GM11168 (cell line): ENCODE measurements around the gene LGR5.

Source experiments
- in situ Hi-C: fragments of 300-500 bp; cut with MboI; formaldehyde crosslinking; loops from one replicate; pipeline ENCODE4 v1.12.0; 2022; ENCODE audit warnings: low sequenced_read_pairs; ENCODE audit not compliant: unreplicated experiment

LGR5 gene

GRCh38 chr12:71585218-71585617, 145.6 kb downstream of the LGR5 start:
- in situ Hi-C loops = no loop called here

- in situ Hi-C loops = no loop called here
Measured at GRCh38 chr12:71587012-71587411, 147.4 kb downstream of the LGR5 start.

GRCh38 chr12:71589478-71589881, 149.9 kb downstream of the LGR5 start:
- in situ Hi-C loops = no loop called here

- in situ Hi-C loops = no loop called here
Measured at GRCh38 chr12:71591601-71592000, 152.0 kb downstream of the LGR5 start.

- in situ Hi-C loops = no loop called here
Measured at GRCh38 chr12:71592841-71593240, 153.2 kb downstream of the LGR5 start.

GRCh38 chr12:71594214-71594948, 154.8 kb downstream of the LGR5 start:
- in situ Hi-C loops = no loop called here

GRCh38 chr12:71599210-71599609, 159.6 kb downstream of the LGR5 start:
- in situ Hi-C loops = no loop called here

- in situ Hi-C loops = no loop called here
Measured at GRCh38 chr12:71601546-71601945, 161.9 kb downstream of the LGR5 start.

- in situ Hi-C loops = no loop called here
Measured at GRCh38 chr12:71602761-71603577, 163.4 kb downstream of the LGR5 start.

- in situ Hi-C loops = no loop called here
Measured at GRCh38 chr12:71605039-71605438, 165.4 kb downstream of the LGR5 start.

GRCh38 chr12:71607494-71608330, 168.1 kb downstream of the LGR5 start:
- in situ Hi-C loops = no loop called here

GRCh38 chr12:71610031-71610795, 170.6 kb downstream of the LGR5 start:
- in situ Hi-C loops = no loop called here

- in situ Hi-C loops = no loop called here
Measured at GRCh38 chr12:71621938-71622337, 182.3 kb downstream of the LGR5 start.

- in situ Hi-C loops = no loop called here
Measured at GRCh38 chr12:71625476-71625875, 185.9 kb downstream of the LGR5 start.

GRCh38 chr12:71626098-71626497, 186.5 kb downstream of the LGR5 start:
- in situ Hi-C loops = no loop called here

GRCh38 chr12:71626768-71627167, 187.2 kb downstream of the LGR5 start:
- in situ Hi-C loops = no loop called here

GRCh38 chr12:71627438-71628002, 187.9 kb downstream of the LGR5 start:
- in situ Hi-C loops = no loop called here
